Glutamatergic neuron (in vitro differentiated cells): ENCODE results near the gene RIC3. TPM values are rescaled to one million over a fixed set of nuclear protein-coding genes. Genes with fewer than 3 reads are reported as not detected.

Experiments
- DNase-seq: peaks from one replicate; pipeline ENCODE4 v3.0.0; 2022
- H3K27ac Mint-ChIP-seq: one replicate; pipeline ENCODE4 v1.8.0; 2020; ENCODE audit warnings: mild to moderate bottlenecking, mixed read lengths, inconsistent platforms; ENCODE audit not compliant: unreplicated experiment
- H3K27me3 Mint-ChIP-seq: one replicate; pipeline ENCODE4 v1.8.0; 2020; ENCODE audit warnings: mild to moderate bottlenecking, moderate library complexity, mixed read lengths, inconsistent platforms; ENCODE audit not compliant: unreplicated experiment
- H3K36me3 Mint-ChIP-seq: one replicate; pipeline ENCODE4 v1.8.0; 2020; ENCODE audit warnings: mild to moderate bottlenecking, mixed read lengths, inconsistent platforms; ENCODE audit not compliant: unreplicated experiment
- H3K4me1 Mint-ChIP-seq: one replicate; pipeline ENCODE4 v1.8.0; 2020; ENCODE audit warnings: mild to moderate bottlenecking, low read depth, mixed read lengths, inconsistent platforms; ENCODE audit not compliant: unreplicated experiment
- H3K4me3 Mint-ChIP-seq: one replicate; pipeline ENCODE4 v1.8.0; 2020; ENCODE audit warnings: mild to moderate bottlenecking, mixed read lengths, inconsistent platforms; ENCODE audit not compliant: unreplicated experiment
- H3K9me3 Mint-ChIP-seq: one replicate; pipeline ENCODE4 v1.8.0; 2020; ENCODE audit warnings: mild to moderate bottlenecking, moderate library complexity, mixed read lengths, inconsistent platforms; ENCODE audit not compliant: unreplicated experiment
- total RNA-seq: library from RNA; stranded (reverse); fragmentation: NEBNext Ultra II Directional; extraction: Animal tissue kit (Norgen Biotek cat#: 25700); gene quantifications from one replicate; pipeline ENCODE4 v1.2.1, GENCODE V29; 2021; ENCODE audit not compliant: unreplicated experiment
- TF ChIP-seq, protein P1 (sequence below): fragments of 200-600 bp; sonication (generic); IDR thresholded peaks from one replicate; pipeline ENCODE4 v1.5.0; 2021; ENCODE audit not compliant: partially characterized antibody, unreplicated experiment

RIC3 gene
- total RNA-seq, 1 donor from 2014 or later: 34.4 TPM

DNA sequence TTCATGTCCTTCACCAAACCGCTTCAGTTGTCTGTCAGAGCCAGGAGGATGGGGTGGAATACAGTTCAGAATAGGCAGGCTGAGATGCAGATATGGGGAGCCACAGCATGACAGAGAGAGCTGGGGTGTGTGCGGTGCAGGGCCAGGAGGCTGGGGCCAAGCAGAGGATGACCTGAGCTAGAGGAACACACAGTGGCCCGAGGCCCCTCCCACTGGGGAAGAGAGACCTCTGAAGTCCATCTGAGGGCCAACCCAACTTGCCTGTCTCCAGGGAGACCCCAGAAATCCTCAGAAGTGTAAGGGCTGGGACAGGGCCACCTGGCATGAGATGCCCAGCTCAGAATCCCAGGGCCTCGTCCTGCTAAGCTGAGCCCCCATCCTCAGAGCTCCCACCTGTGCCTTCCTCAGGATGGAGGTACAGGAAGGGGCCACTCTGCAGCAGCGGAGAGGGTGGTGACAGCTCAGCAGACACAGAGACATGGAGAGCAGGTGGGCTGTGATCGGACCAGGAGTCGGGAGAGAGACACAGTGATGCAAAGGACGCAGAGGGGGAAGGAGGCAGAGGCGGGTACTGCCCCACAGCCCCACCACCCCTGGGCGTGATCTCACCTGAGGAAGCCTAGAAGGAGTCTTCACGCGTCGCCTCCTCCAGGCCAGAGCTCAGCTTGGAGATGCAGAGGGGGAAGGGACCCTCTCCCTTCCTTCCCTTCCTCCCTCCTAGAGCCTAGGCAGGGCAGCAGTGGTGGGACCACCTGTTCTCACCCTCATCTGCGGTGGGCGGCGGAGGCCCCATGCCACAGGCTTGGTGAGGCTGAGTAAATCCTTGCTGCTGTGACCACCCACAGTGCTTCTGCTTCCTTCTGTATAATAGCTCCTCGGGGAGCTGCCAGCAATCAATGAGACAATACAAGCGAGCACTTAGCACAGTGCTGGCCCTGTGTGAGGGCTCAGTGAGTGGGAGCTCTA lies 96.9 kb downstream of the RIC3 start:
- TF ChIP-seq, protein P1, sequence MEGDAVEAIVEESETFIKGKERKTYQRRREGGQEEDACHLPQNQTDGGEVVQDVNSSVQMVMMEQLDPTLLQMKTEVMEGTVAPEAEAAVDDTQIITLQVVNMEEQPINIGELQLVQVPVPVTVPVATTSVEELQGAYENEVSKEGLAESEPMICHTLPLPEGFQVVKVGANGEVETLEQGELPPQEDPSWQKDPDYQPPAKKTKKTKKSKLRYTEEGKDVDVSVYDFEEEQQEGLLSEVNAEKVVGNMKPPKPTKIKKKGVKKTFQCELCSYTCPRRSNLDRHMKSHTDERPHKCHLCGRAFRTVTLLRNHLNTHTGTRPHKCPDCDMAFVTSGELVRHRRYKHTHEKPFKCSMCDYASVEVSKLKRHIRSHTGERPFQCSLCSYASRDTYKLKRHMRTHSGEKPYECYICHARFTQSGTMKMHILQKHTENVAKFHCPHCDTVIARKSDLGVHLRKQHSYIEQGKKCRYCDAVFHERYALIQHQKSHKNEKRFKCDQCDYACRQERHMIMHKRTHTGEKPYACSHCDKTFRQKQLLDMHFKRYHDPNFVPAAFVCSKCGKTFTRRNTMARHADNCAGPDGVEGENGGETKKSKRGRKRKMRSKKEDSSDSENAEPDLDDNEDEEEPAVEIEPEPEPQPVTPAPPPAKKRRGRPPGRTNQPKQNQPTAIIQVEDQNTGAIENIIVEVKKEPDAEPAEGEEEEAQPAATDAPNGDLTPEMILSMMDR: no peak
- peaks cover 3% of the 10 kb centered on the region for H3K9me3 Mint-ChIP-seq
- DNase-seq: peak; percentile 69
- H3K4me3 Mint-ChIP-seq: peak overlapping the region; percentile 63
- H3K36me3 Mint-ChIP-seq: no peaks in the 10 kb centered on the region
- H3K4me1 Mint-ChIP-seq: peaks cover 45% of the 10 kb centered on the region
- H3K27ac Mint-ChIP-seq: no peak overlapping the region
- H3K27me3 Mint-ChIP-seq: peaks cover 11% of the 10 kb centered on the region

- no peaks in the 10 kb centered on the region for H3K36me3 Mint-ChIP-seq
- TF ChIP-seq, protein P1: peak; percentile 36
- DNase-seq: no peak
- no peak overlapping the region for H3K4me3 Mint-ChIP-seq
- H3K9me3 Mint-ChIP-seq: peaks cover 7% of the 10 kb centered on the region
- peaks cover 13% of the 10 kb centered on the region for H3K27me3 Mint-ChIP-seq
- peaks cover 50% of the 10 kb centered on the region for H3K4me1 Mint-ChIP-seq
- H3K27ac Mint-ChIP-seq: no peak overlapping the region
Observed at GRCh38 chr11:8070417-8071115, 98.3 kb downstream of the RIC3 start.

DNA sequence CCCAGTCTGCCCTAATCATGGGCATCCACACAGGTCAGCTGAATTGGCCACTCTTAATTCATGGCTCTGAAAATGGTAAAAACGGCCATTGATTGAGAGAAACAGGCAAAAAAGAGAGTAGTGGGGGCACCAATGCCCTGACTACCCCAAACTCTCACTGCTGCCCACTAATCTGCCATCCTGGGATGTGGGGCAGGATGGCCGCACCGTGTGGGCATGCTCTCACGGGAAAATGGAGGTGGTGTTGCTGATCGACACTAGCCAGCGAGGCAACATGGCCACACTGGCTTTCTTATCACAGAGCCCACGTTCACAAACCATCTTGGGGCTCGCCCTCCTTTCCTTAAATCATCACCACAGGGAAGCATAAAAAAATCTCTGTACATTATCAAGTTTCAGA lies 99.1 kb downstream of the RIC3 start:
- H3K27me3 Mint-ChIP-seq: peaks cover 13% of the 10 kb centered on the region
- H3K9me3 Mint-ChIP-seq: peaks cover 7% of the 10 kb centered on the region
- DNase-seq: no peak
- peaks cover 50% of the 10 kb centered on the region for H3K4me1 Mint-ChIP-seq
- TF ChIP-seq, protein P1: no peak
- no peaks in the 10 kb centered on the region for H3K36me3 Mint-ChIP-seq
- no peak overlapping the region for H3K27ac Mint-ChIP-seq
- no peak overlapping the region for H3K4me3 Mint-ChIP-seq

- peaks cover 13% of the 10 kb centered on the region for H3K27me3 Mint-ChIP-seq
- H3K27ac Mint-ChIP-seq: peak overlapping the region; percentile 84
- TF ChIP-seq, protein P1: no peak
- peak overlapping the region; percentile 70 for H3K4me3 Mint-ChIP-seq
- DNase-seq: no peak
- H3K4me1 Mint-ChIP-seq: peaks cover 48% of the 10 kb centered on the region
- no peaks in the 10 kb centered on the region for H3K36me3 Mint-ChIP-seq
- H3K9me3 Mint-ChIP-seq: peaks cover 7% of the 10 kb centered on the region
Observed at GRCh38 chr11:8068605-8069221, 100.1 kb downstream of the RIC3 start.
